H9 (cell line): ENCODE measurements around the gene GLRA2. TPM values are rescaled to one million over a fixed set of nuclear protein-coding genes. Genes with fewer than 3 reads are reported as not detected.

Experiments used
- DNase-seq: peaks from one replicate; pipeline ENCODE4 v3.0.0-alpha.2; 2017
- H2AFZ ChIP-seq: one replicate; pipeline ENCODE4 v1.6.1; 2013; ENCODE audit warnings: mild to moderate bottlenecking, low read length, control low read depth, moderate library complexity
- H2AK5ac ChIP-seq: 2 replicates; pipeline ENCODE4 v1.6.1; 2013; ENCODE audit warnings: low read length, control low read depth, mixed read lengths; ENCODE audit not compliant: insufficient read length
- H2BK120ac ChIP-seq: one replicate; pipeline ENCODE4 v1.6.1; 2013; ENCODE audit warnings: low read depth, mild to moderate bottlenecking, low read length, control low read depth, inconsistent platforms; ENCODE audit not compliant: poor library complexity, severe bottlenecking
- H2BK12ac ChIP-seq: 2 replicates; pipeline ENCODE4 v1.6.1; 2013; ENCODE audit warnings: low read length, control low read depth, mixed read lengths, low read depth; ENCODE audit not compliant: insufficient read length
- H2BK15ac ChIP-seq: 2 replicates; pipeline ENCODE4 v1.6.1; 2013; ENCODE audit warnings: low read depth, low read length, control low read depth
- H2BK20ac ChIP-seq: one replicate; pipeline ENCODE4 v1.6.1; 2013; ENCODE audit warnings: low read depth, mild to moderate bottlenecking, low read length, control low read depth, inconsistent platforms; ENCODE audit not compliant: poor library complexity, severe bottlenecking
- H2BK5ac ChIP-seq: 2 replicates; pipeline ENCODE4 v1.6.1; 2013; ENCODE audit warnings: low read length, control low read depth, mixed read lengths; ENCODE audit not compliant: insufficient read length
- H3K14ac ChIP-seq: 2 replicates; pipeline ENCODE4 v1.6.1; 2013; ENCODE audit warnings: low read length, control low read depth; ENCODE audit not compliant: insufficient read depth
- H3K18ac ChIP-seq: 2 replicates; pipeline ENCODE4 v1.6.1; 2013; ENCODE audit warnings: low read depth, mild to moderate bottlenecking, mixed read lengths, low read length, control low read depth; ENCODE audit not compliant: insufficient read length
- H3K23ac ChIP-seq: 2 replicates; pipeline ENCODE4 v1.6.1; 2013; ENCODE audit warnings: low read length, control low read depth, mixed read lengths, low read depth; ENCODE audit not compliant: insufficient read length
- H3K23me2 ChIP-seq: 2 replicates; pipeline ENCODE4 v1.6.1; 2013; ENCODE audit warnings: low read depth, mild to moderate bottlenecking, mixed read lengths, low read length, control low read depth; ENCODE audit not compliant: insufficient read length, poor library complexity, severe bottlenecking
- H3K27ac ChIP-seq: 2 replicates; pipeline ENCODE4 v1.5.1; 2013; ENCODE audit warnings: low read length, control low read depth, mixed read lengths, low read depth; ENCODE audit not compliant: insufficient read length
- H3K27me3 ChIP-seq: 2 replicates; pipeline ENCODE4 v1.6.1; 2013; ENCODE audit warnings: low read length, control low read depth, inconsistent platforms; ENCODE audit not compliant: insufficient read depth
- H3K4ac ChIP-seq: 2 replicates; pipeline ENCODE4 v1.6.1; 2013; ENCODE audit warnings: low read depth, mild to moderate bottlenecking, control low read depth, inconsistent platforms, low read length, moderate library complexity
- H3K4me1 ChIP-seq: 2 replicates; pipeline ENCODE4 v1.6.1; 2013; ENCODE audit warnings: low read length, control low read depth, inconsistent platforms; ENCODE audit not compliant: insufficient read depth
- H3K4me2 ChIP-seq: 2 replicates; pipeline ENCODE4 v1.6.1; 2013; ENCODE audit warnings: low read length, control low read depth, mixed read lengths; ENCODE audit not compliant: insufficient read length, insufficient read depth
- H3K56ac ChIP-seq: 2 replicates; pipeline ENCODE4 v1.6.1; 2013; ENCODE audit warnings: low read depth, mild to moderate bottlenecking, mixed read lengths, low read length, control low read depth; ENCODE audit not compliant: insufficient read length
- H3K79me1 ChIP-seq: 2 replicates; pipeline ENCODE4 v1.6.1; 2013; ENCODE audit warnings: low read depth, mild to moderate bottlenecking, moderate library complexity, low read length, control low read depth, inconsistent platforms; ENCODE audit not compliant: insufficient read depth, poor library complexity, severe bottlenecking
- H3K79me2 ChIP-seq: 2 replicates; pipeline ENCODE4 v1.6.1; 2013; ENCODE audit warnings: low read length, control low read depth, inconsistent platforms; ENCODE audit not compliant: insufficient read depth
- H3K9ac ChIP-seq: 2 replicates; pipeline ENCODE4 v1.6.1; 2013; ENCODE audit warnings: low read length, control low read depth, mixed read lengths; ENCODE audit not compliant: insufficient read length; ENCODE audit errors: extremely low read depth
- H3K9me3 ChIP-seq: one replicate; pipeline ENCODE4 v1.6.1; 2013; ENCODE audit warnings: low read depth, low read length, inconsistent platforms; ENCODE audit not compliant: control insufficient read depth
- H3T11ph ChIP-seq: one replicate; pipeline ENCODE4 v1.6.1; 2013; ENCODE audit warnings: mild to moderate bottlenecking, low read length, control low read depth, inconsistent platforms
- H4K20me1 ChIP-seq: one replicate; pipeline ENCODE4 v1.6.1; 2013; ENCODE audit not compliant: control insufficient read depth, insufficient read length, insufficient read depth
- H4K5ac ChIP-seq: 2 replicates; pipeline ENCODE4 v1.6.1; 2013; ENCODE audit warnings: low read depth, mild to moderate bottlenecking, mixed read lengths, low read length, control low read depth; ENCODE audit not compliant: insufficient read length
- H4K8ac ChIP-seq: replicated peaks from 2 replicates; pipeline ENCODE4 v1.6.1; 2013; ENCODE audit warnings: low read length, control low read depth, mixed read lengths, low read depth; ENCODE audit not compliant: insufficient read length
- H4K91ac ChIP-seq: 2 replicates; pipeline ENCODE4 v1.6.1; 2013; ENCODE audit warnings: low read depth, mild to moderate bottlenecking, moderate library complexity, mixed read lengths, low read length, control low read depth; ENCODE audit not compliant: insufficient read length
- H3K27ac Mint-ChIP-seq, 3 experiments: 2 replicates in 2 of 3; 3 replicates in 1 of 3; pipeline ENCODE4 v1.8.0; 2020 to 2021; ENCODE audit warnings: mixed read lengths in 3 of 3, mild to moderate bottlenecking in 1 of 3, moderate library complexity in 1 of 3
- H3K27me3 Mint-ChIP-seq: 2 replicates; pipeline ENCODE4 v1.8.0; 2021; ENCODE audit warnings: low read depth, mild to moderate bottlenecking, moderate library complexity, mixed read lengths
- H3K36me3 Mint-ChIP-seq, 3 experiments: 2 replicates in 2 of 3; 3 replicates in 1 of 3; pipeline ENCODE4 v1.8.0; 2020 to 2021; ENCODE audit warnings: low read depth in 3 of 3, mixed read lengths in 3 of 3; ENCODE audit not compliant: insufficient read depth in 1 of 3
- H3K4me1 Mint-ChIP-seq, 2 experiments: 2 replicates each; pipeline ENCODE4 v1.8.0; 2020; ENCODE audit warnings: mixed read lengths in 2 of 2
- H3K4me3 Mint-ChIP-seq, 2 experiments: 2 replicates in 1 of 2; 3 replicates in 1 of 2; pipeline ENCODE4 v1.8.0; 2020 to 2021; ENCODE audit warnings: mild to moderate bottlenecking in 2 of 2, mixed read lengths in 2 of 2, moderate library complexity in 1 of 2
- H3K9me3 Mint-ChIP-seq, 2 experiments: 2 replicates in 1 of 2; 3 replicates in 1 of 2; pipeline ENCODE4 v1.8.0; 2020; ENCODE audit warnings: mild to moderate bottlenecking in 2 of 2, mixed read lengths in 2 of 2, moderate library complexity in 1 of 2
- total RNA-seq: library from RNA; stranded (reverse); gene quantifications from 2 replicates; pipeline ENCODE4 v1.2.1, GENCODE V29; 2021
- TF ChIP-seq, protein P1 (sequence below): fragments of 200-600 bp; sonication (generic); conservative IDR thresholded peaks from 3 replicates; pipeline ENCODE4 v1.8.0; 2021; ENCODE audit warnings: antibody characterized with exemption, mild to moderate bottlenecking

The GLRA2 gene
- total RNA-seq, 1 experiment from 2014 or later = not detected

DNA sequence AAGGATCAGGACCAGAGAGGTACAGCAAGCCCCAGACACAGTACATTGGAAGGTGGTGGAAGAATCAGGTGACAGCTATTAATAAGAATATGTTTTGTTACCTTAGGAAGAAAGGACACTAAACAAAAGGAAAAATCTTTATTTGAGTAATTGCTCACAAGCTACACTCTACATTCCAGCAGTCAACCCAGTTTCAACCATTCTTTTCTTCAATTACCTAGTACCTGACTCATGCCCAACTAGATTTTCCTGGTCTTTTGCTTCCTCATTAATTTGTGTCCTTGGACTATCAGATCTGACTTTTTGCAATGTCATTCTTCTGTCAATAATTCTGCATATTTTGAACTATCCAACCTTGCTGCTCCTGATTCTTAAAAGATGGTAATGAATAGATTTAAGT is 22.5 kb upstream of the GLRA2 start:
- no peaks in the 10 kb centered on the region for H3K79me2 ChIP-seq
- H3K4me2 ChIP-seq = no peak overlapping the region
- H4K5ac ChIP-seq = no peak overlapping the region
- no peak overlapping the region for H3K18ac ChIP-seq
- no peak overlapping the region for H3K14ac ChIP-seq
- no peaks in the 10 kb centered on the region for H3K4me1 ChIP-seq
- no peaks in the 10 kb centered on the region for H3K27me3 ChIP-seq
- H3K27ac ChIP-seq = no peak overlapping the region
- H4K20me1 ChIP-seq = no peaks in the 10 kb centered on the region
- H2BK5ac ChIP-seq = no peak overlapping the region
- no peak overlapping the region for H2AK5ac ChIP-seq
- Mint-ChIP-seq H3K36me3 (no peaks in the 10 kb centered on the region), H3K27me3 (no peaks in the 10 kb centered on the region; the same call in none of the 2 replicates), H3K27ac (no peak overlapping the region), H3K4me3 (no peak overlapping the region), H3K4me1 (no peaks in the 10 kb centered on the region), H3K9me3 (peaks cover 61 to 66% of the 10 kb centered on the region in 2 experiments)
- no peak overlapping the region for H3T11ph ChIP-seq
- H3K23me2 ChIP-seq = no peaks in the 10 kb centered on the region
- TF ChIP-seq, protein P1, sequence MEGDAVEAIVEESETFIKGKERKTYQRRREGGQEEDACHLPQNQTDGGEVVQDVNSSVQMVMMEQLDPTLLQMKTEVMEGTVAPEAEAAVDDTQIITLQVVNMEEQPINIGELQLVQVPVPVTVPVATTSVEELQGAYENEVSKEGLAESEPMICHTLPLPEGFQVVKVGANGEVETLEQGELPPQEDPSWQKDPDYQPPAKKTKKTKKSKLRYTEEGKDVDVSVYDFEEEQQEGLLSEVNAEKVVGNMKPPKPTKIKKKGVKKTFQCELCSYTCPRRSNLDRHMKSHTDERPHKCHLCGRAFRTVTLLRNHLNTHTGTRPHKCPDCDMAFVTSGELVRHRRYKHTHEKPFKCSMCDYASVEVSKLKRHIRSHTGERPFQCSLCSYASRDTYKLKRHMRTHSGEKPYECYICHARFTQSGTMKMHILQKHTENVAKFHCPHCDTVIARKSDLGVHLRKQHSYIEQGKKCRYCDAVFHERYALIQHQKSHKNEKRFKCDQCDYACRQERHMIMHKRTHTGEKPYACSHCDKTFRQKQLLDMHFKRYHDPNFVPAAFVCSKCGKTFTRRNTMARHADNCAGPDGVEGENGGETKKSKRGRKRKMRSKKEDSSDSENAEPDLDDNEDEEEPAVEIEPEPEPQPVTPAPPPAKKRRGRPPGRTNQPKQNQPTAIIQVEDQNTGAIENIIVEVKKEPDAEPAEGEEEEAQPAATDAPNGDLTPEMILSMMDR = no peak
- no peak overlapping the region for H2BK20ac ChIP-seq
- H2BK120ac ChIP-seq = no peak overlapping the region
- H3K4ac ChIP-seq = no peak overlapping the region
- no peak overlapping the region for H4K91ac ChIP-seq
- H2BK15ac ChIP-seq = no peak overlapping the region
- H3K9me3 ChIP-seq = no peaks in the 10 kb centered on the region
- H3K9ac ChIP-seq = no peak overlapping the region
- H4K8ac ChIP-seq = no peak overlapping the region
- no peak overlapping the region for H3K23ac ChIP-seq
- no peaks in the 10 kb centered on the region for H3K79me1 ChIP-seq
- H3K56ac ChIP-seq = no peak overlapping the region
- no peak overlapping the region for H2AFZ ChIP-seq
- no peak for DNase-seq
- no peak overlapping the region for H2BK12ac ChIP-seq
